HEK293 (cell line): ENCODE results near the gene TIMM44.

ENCODE experiments used
- KLF7 ChIP-seq: fragments of 450-650 bp; formaldehyde crosslinking; IDR thresholded peaks from 2 replicates; pipeline ENCODE4 v1.5.1; 2016; ENCODE audit warnings: missing biosample characterization, missing genetic modification characterization, borderline replicate concordance
- MEIS1 ChIP-seq: sonication (generic); formaldehyde crosslinking; IDR thresholded peaks from 2 replicates; pipeline ENCODE4 v1.8.1; 2022; ENCODE audit warnings: missing genetic modification reagents, mild to moderate bottlenecking, borderline replicate concordance
- ZBTB7A ChIP-seq: fragments of 450-650 bp; formaldehyde crosslinking; IDR thresholded peaks from 2 replicates; pipeline ENCODE4 v1.5.1; 2016; ENCODE audit warnings: low read depth, missing biosample characterization, missing genetic modification characterization
- ZNF24 ChIP-seq: fragments of 450-650 bp; formaldehyde crosslinking; IDR thresholded peaks from 2 replicates; pipeline ENCODE4 v1.5.1; 2016; ENCODE audit warnings: missing biosample characterization, missing genetic modification characterization
- ZNF311 ChIP-seq: fragments of 450-650 bp; formaldehyde crosslinking; IDR thresholded peaks from 2 replicates; pipeline ENCODE4 v1.5.1; 2017; ENCODE audit warnings: missing biosample characterization, missing genetic modification characterization, borderline replicate concordance
- ZNF48 ChIP-seq: fragments of 450-650 bp; formaldehyde crosslinking; IDR thresholded peaks from 2 replicates; pipeline ENCODE4 v1.5.1; 2016; ENCODE audit warnings: missing biosample characterization, missing genetic modification characterization
- ZNF621 ChIP-seq: fragments of 450-650 bp; formaldehyde crosslinking; IDR thresholded peaks from 2 replicates; pipeline ENCODE4 v1.5.1; 2017; ENCODE audit warnings: missing biosample characterization, missing genetic modification characterization
- ZNF658 ChIP-seq: fragments of 450-650 bp; formaldehyde crosslinking; IDR thresholded peaks from 2 replicates; pipeline ENCODE4; 2016; ENCODE audit warnings: missing biosample characterization, missing genetic modification characterization
- TF ChIP-seq, protein P1 (sequence below): fragments of 450-650 bp; IDR thresholded peaks from 2 replicates; pipeline ENCODE4 v1.5.1; 2018; ENCODE audit warnings: missing biosample characterization, missing genetic modification characterization
- TF ChIP-seq, protein P2 (sequence below): fragments of 450-650 bp; formaldehyde crosslinking; IDR thresholded peaks from 2 replicates; pipeline ENCODE4 v1.5.1; 2016; ENCODE audit warnings: missing biosample characterization, missing genetic modification characterization
- TF ChIP-seq, protein P3 (sequence below): fragments of 450-650 bp; formaldehyde crosslinking; IDR thresholded peaks from 2 replicates; pipeline ENCODE4 v1.5.1; 2016; ENCODE audit warnings: missing biosample characterization, missing genetic modification characterization, low read depth

GRCh38 chr19:7953576-7953975, 10.1 kb upstream of the TIMM44 start:
- TF ChIP-seq ZBTB7A (tag by site-specific recombination) (no peak), KLF7 (tag by site-specific recombination) (no peak), ZNF658 (tag by site-specific recombination) (no peak), ZNF311 (no peak), ZNF48 (no peak), MEIS1 (CRISPR knock-in tag) (no peak), ZNF24 (no peak), ZNF621 (tag by site-specific recombination) (no peak)
- TF ChIP-seq, protein P1, sequence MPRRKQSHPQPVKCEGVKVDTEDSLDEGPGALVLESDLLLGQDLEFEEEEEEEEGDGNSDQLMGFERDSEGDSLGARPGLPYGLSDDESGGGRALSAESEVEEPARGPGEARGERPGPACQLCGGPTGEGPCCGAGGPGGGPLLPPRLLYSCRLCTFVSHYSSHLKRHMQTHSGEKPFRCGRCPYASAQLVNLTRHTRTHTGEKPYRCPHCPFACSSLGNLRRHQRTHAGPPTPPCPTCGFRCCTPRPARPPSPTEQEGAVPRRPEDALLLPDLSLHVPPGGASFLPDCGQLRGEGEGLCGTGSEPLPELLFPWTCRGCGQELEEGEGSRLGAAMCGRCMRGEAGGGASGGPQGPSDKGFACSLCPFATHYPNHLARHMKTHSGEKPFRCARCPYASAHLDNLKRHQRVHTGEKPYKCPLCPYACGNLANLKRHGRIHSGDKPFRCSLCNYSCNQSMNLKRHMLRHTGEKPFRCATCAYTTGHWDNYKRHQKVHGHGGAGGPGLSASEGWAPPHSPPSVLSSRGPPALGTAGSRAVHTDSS (tag by site-specific recombination), result 0 out of 2 replicates have a peak, but pooled peaks have one; percentile 3
- TF ChIP-seq, protein P2, sequence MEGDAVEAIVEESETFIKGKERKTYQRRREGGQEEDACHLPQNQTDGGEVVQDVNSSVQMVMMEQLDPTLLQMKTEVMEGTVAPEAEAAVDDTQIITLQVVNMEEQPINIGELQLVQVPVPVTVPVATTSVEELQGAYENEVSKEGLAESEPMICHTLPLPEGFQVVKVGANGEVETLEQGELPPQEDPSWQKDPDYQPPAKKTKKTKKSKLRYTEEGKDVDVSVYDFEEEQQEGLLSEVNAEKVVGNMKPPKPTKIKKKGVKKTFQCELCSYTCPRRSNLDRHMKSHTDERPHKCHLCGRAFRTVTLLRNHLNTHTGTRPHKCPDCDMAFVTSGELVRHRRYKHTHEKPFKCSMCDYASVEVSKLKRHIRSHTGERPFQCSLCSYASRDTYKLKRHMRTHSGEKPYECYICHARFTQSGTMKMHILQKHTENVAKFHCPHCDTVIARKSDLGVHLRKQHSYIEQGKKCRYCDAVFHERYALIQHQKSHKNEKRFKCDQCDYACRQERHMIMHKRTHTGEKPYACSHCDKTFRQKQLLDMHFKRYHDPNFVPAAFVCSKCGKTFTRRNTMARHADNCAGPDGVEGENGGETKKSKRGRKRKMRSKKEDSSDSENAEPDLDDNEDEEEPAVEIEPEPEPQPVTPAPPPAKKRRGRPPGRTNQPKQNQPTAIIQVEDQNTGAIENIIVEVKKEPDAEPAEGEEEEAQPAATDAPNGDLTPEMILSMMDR (tag by site-specific recombination), result no peak
- TF ChIP-seq, protein P3, sequence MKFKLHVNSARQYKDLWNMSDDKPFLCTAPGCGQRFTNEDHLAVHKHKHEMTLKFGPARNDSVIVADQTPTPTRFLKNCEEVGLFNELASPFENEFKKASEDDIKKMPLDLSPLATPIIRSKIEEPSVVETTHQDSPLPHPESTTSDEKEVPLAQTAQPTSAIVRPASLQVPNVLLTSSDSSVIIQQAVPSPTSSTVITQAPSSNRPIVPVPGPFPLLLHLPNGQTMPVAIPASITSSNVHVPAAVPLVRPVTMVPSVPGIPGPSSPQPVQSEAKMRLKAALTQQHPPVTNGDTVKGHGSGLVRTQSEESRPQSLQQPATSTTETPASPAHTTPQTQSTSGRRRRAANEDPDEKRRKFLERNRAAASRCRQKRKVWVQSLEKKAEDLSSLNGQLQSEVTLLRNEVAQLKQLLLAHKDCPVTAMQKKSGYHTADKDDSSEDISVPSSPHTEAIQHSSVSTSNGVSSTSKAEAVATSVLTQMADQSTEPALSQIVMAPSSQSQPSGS, result no peak
